GM12878 (cell line): ENCODE results near the gene SLC35G2. TPM values are rescaled to one million over a fixed set of nuclear protein-coding genes. Genes with fewer than 3 reads are reported as not detected.

Source experiments
- ATAC-seq: fragments of 200-7000 bp; cut with Tn5 transposase; 3 replicates; pipeline ENCODE4 v1.9.1; 2020; ENCODE audit warnings: mild to moderate bottlenecking, moderate library complexity
- BruUV-seq: library from RNA; stranded (reverse); fragments of 400-500 nt; replicated peaks from 2 replicates; lab custom pipeline; 2021; lab: Mats Ljungman, UMichigan
- CTCF ChIA-PET: fragments of 300-600 bp; sonication (Branson Sonifier 250); formaldehyde crosslinking; extraction: SDS; loops from one replicate; lab custom pipeline; 2021; ENCODE audit warnings: inconsistent platforms; lab: Yijun Ruan, JAX
- POLR2A ChIA-PET: fragments of 350-600 bp; formaldehyde crosslinking; extraction: SDS; loops from one replicate; lab custom pipeline; 2021; ENCODE audit warnings: inconsistent platforms; lab: Charles Lee
- RAD21 ChIA-PET: fragments of 300-600 bp; sonication (Branson Sonifier 250); formaldehyde crosslinking; loops from one replicate; lab custom pipeline; 2023; ENCODE audit warnings: antibody characterized with exemption; ENCODE audit not compliant: unreplicated experiment; lab: Charles Lee
- SMC1A ChIA-PET: fragments of 300-600 bp; sonication (Branson Sonifier 250); formaldehyde crosslinking; loops from one replicate; lab custom pipeline; 2023; ENCODE audit not compliant: unreplicated experiment, uncharacterized antibody; lab: Charles Lee
- DNase-seq: peaks from one replicate; pipeline ENCODE4 v3.0.0-alpha.2; 2011; ENCODE audit warnings: low read depth, low spot score
- FAIRE-seq: peaks from 3 replicates; lab custom pipeline; 2011; peaks lifted over from hg19 to GRCh38; lab: Jason Lieb, UNC
- H2AFZ ChIP-seq: 2 replicates; pipeline ENCODE4 v1.6.0; 2011; ENCODE audit warnings: low read depth, low read length, control low read depth; ENCODE audit not compliant: control insufficient read depth
- H3K27ac ChIP-seq: 2 replicates; pipeline ENCODE4 v1.5.1; 2011; ENCODE audit warnings: control low read depth; ENCODE audit not compliant: control insufficient read depth, insufficient read depth
- H3K27me3 ChIP-seq, 2 experiments: replicated peaks in 1 of 2; 2 replicates each; pipeline versions ENCODE4 v1.6.0 to v1.6.1; 2011; ENCODE audit warnings: low read length in 1 of 2; ENCODE audit not compliant: control insufficient read depth in 2 of 2, insufficient read depth in 2 of 2
- H3K36me3 ChIP-seq, 2 experiments: 2 replicates each; pipeline ENCODE4 v1.5.1; 2011; ENCODE audit warnings: low read length in 1 of 2; ENCODE audit not compliant: control insufficient read depth in 2 of 2, insufficient read depth in 2 of 2
- H3K4me1 ChIP-seq: 2 replicates; pipeline ENCODE4 v1.6.1; 2011; ENCODE audit warnings: mild to moderate bottlenecking, low read length, moderate library complexity, mixed read lengths; ENCODE audit not compliant: control insufficient read depth, insufficient read depth
- H3K4me2 ChIP-seq: 2 replicates; pipeline ENCODE4 v1.6.0; 2011; ENCODE audit warnings: control low read depth; ENCODE audit not compliant: control insufficient read depth, insufficient read depth
- H3K4me3 ChIP-seq: fragments of 200-600 bp; sonication (generic); 2 replicates; pipeline ENCODE4 v1.5.1; 2016
- H3K79me2 ChIP-seq: 2 replicates; pipeline ENCODE4 v1.6.0; 2011; ENCODE audit warnings: low read length; ENCODE audit not compliant: control insufficient read depth, insufficient read depth
- H3K9ac ChIP-seq: 2 replicates; pipeline ENCODE4 v1.8.0; 2011; ENCODE audit warnings: low read length, control low read depth, mixed read lengths; ENCODE audit not compliant: control insufficient read depth, insufficient read depth
- H3K9me3 ChIP-seq: replicated peaks from 3 replicates; pipeline ENCODE4 v1.5.1; 2011; ENCODE audit warnings: mild to moderate bottlenecking, low read length; ENCODE audit not compliant: control insufficient read depth, insufficient read depth
- H4K20me1 ChIP-seq: 2 replicates; pipeline ENCODE4 v1.6.0; 2011; ENCODE audit not compliant: control insufficient read depth, insufficient read depth
- FOXK2 ChIP-seq: fragments of 450-650 bp; IDR thresholded peaks from 2 replicates; pipeline ENCODE4 v1.6.1; 2017; ENCODE audit warnings: mild to moderate bottlenecking, moderate library complexity
- HCFC1 ChIP-seq: fragments of 150-350 bp; IDR thresholded peaks from 2 replicates; pipeline ENCODE4 v1.6.1; 2014; ENCODE audit warnings: low read length
- NFYB ChIP-seq: IDR thresholded peaks from 2 replicates; pipeline ENCODE4 v1.6.1; 2011; ENCODE audit warnings: low read depth, mild to moderate bottlenecking, low read length, improper control_type of control experiment, moderate library complexity; ENCODE audit not compliant: insufficient read depth
- RAD51 ChIP-seq: fragments of 450-650 bp; IDR thresholded peaks from 2 replicates; pipeline ENCODE4 v1.6.1; 2016; ENCODE audit warnings: moderate library complexity, mild to moderate bottlenecking, inconsistent platforms
- SIX5 ChIP-seq: IDR thresholded peaks from 2 replicates; pipeline ENCODE4 v1.6.1; 2011; ENCODE audit warnings: mild to moderate bottlenecking, low read depth, low read length, moderate library complexity; ENCODE audit not compliant: severe bottlenecking
- USF1 ChIP-seq: IDR thresholded peaks from 2 replicates; pipeline ENCODE4 v1.6.1; 2011; ENCODE audit warnings: borderline replicate concordance, low read depth, mild to moderate bottlenecking, moderate library complexity, mixed read lengths, low read length; ENCODE audit not compliant: insufficient read depth; ENCODE audit errors: extremely low read length
- WGBS: methylation state at CpG from one replicate; pipeline ENCODE4 v1.1.6; 2016; ENCODE audit warnings: low lambda C conversion rate; ENCODE audit not compliant: insufficient replicate concordance, insufficient coverage; ENCODE audit errors: missing lambda C conversion rate; 5-methylcytosine and 5-hydroxymethylcytosine counted together
- in situ Hi-C: fragments of 300-500 bp; cut with MboI; formaldehyde crosslinking; loops from 9 replicates; pipeline ENCODE4 v1.14.3; 2018; ENCODE audit warnings: mixed read lengths
- intact Hi-C: fragments of 100-400 bp; cut with micrococcal nuclease; formaldehyde crosslinking; loops from one replicate; pipeline ENCODE4 v1.14.2; 2022; ENCODE audit not compliant: unreplicated experiment
- polyA plus RNA-seq, 11 experiments: library from polyadenylated mRNA; depleted of rRNA in 4 of 11; unstranded in 6 of 11; stranded (reverse) in 5 of 11; fragments of >200 nt; fragmentation: Nextera tagmentation in 4 of 11; fragmentation: Illumina TruSeq in 1 of 11; extraction: Ambion mirVana in 4 of 11; extraction: Trizol in 1 of 11; gene quantifications; 1 replicate in 1 of 11; 2 replicates in 10 of 11; pipeline versions ENCODE4 v1.2.1 to v1.2.3, GENCODE V29; 2011 to 2016; ENCODE audit warnings: inconsistent platforms in 2 of 11, missing spikeins in 2 of 11, low read depth in 1 of 11
- total RNA-seq, 4 experiments: library from RNA; depleted of rRNA in 3 of 4; stranded (reverse); fragments of >200 nt in 3 of 4; fragmentation: Illumina TruSeq in 1 of 4; extraction: Trizol in 1 of 4; gene quantifications; 2 replicates each; pipeline versions ENCODE4 v1.2.1 to v1.2.3, GENCODE V29; 2013 to 2021

Gene SLC35G2
- total and polyA plus RNA-seq, 10 of the 15 experiments (the other 5 are each of a cell fraction or from before 2014, with no cell fraction given) = 0.11 to 1.9 (median 0.27) TPM

GRCh38 chr3:136882571-136882970 lies 63.6 kb downstream of the SLC35G2 start:
- no peak overlapping the region for H3K9ac ChIP-seq
- ATAC-seq (peak; percentile 69), DNase-seq (no peak), FAIRE-seq (no peak)
- WGBS = 94% methylated on average over 1 of the region's 1 CpG
- ChIA-PET RAD21 (interaction anchor here (0.7 kb wide), 1 partner anchor 131 kb away, joined by 3 read pairs; the partner anchor contains the start of gene STAG1), SMC1A (interaction anchor here (0.9 to 2.9 kb wide), 3 partner anchors 20 to 51 kb away, joined by 3 to 12 read pairs (median 3); no protein-coding TSS in a partner anchor), CTCF (interaction anchor here (1.0 kb wide), 1 partner anchor 27 kb away, joined by 3 read pairs; no protein-coding TSS in a partner anchor), POLR2A (interaction anchor here (1.8 kb wide), 1 partner anchor 10 kb away, joined by 5 read pairs; no protein-coding TSS in a partner anchor)
- H3K9me3 ChIP-seq = peaks cover 3% of the 10 kb centered on the region; the same call in 2 of the 3 replicates
- no peaks in the 10 kb centered on the region for H4K20me1 ChIP-seq
- H3K4me2 ChIP-seq = no peak overlapping the region
- intact Hi-C loops (no loop called here), in situ Hi-C loops (no loop called here)
- TF ChIP-seq RAD51 (peak; percentile 46; the same call in 1 of the 2 replicates), HCFC1 (peak; percentile 37), SIX5 (peak; percentile 41), NFYB (peak; percentile 76), FOXK2 (no peak), USF1 (peak; percentile 26)
- H3K4me1 ChIP-seq = peaks cover 16% of the 10 kb centered on the region
- H3K27me3 ChIP-seq = no peaks in the 10 kb centered on the region
- H3K36me3 ChIP-seq = no peaks in the 10 kb centered on the region
- no TSS peak for BruUV-seq
- no peak overlapping the region for H3K4me3 ChIP-seq
- peaks cover 59% of the 10 kb centered on the region for H3K79me2 ChIP-seq
- H2AFZ ChIP-seq = no peak overlapping the region
- no peak overlapping the region for H3K27ac ChIP-seq
